CD8-positive, alpha-beta memory T cell (primary cell): ENCODE results near the gene IFT43. TPM values are rescaled to one million over a fixed set of nuclear protein-coding genes. Genes with fewer than 3 reads are reported as not detected.
A peak's percentile ranks its signal among the peaks of the same experiment; 100 is the strongest.

Experiments
- CTCF ChIA-PET: fragments of 350-600 bp; sonication (Branson Sonifier 250); formaldehyde crosslinking; loops from one replicate; lab custom pipeline; 2021; ENCODE audit warnings: antibody characterized with exemption; lab: Charles Lee
- POLR2A ChIA-PET: fragments of 350-600 bp; sonication (Branson Sonifier 250); formaldehyde crosslinking; loops from one replicate; lab custom pipeline; 2021; ENCODE audit warnings: antibody characterized with exemption; lab: Charles Lee
- DNase-seq, 5 donors: peaks; one replicate each; pipeline versions ENCODE4 v3.0.0 to v3.0.0-alpha.2; 2020 to 2022; ENCODE audit warnings: mixed read lengths in 1 of 5
- H3K27ac ChIP-seq: one replicate; pipeline ENCODE4 v1.7.0; 2013; ENCODE audit warnings: low read depth, mild to moderate bottlenecking, low read length, moderate library complexity
- H3K27me3 ChIP-seq: 2 replicates; pipeline ENCODE4 v1.7.0; 2013; ENCODE audit warnings: low read length, mild to moderate bottlenecking; ENCODE audit not compliant: insufficient read depth, poor library complexity, severe bottlenecking
- H3K36me3 ChIP-seq: 2 replicates; pipeline ENCODE4 v1.7.0; 2013; ENCODE audit warnings: mild to moderate bottlenecking, low read length, moderate library complexity; ENCODE audit not compliant: insufficient read depth
- H3K4me1 ChIP-seq: 2 replicates; pipeline ENCODE4 v1.7.0; 2013; ENCODE audit warnings: mild to moderate bottlenecking, low read length, moderate library complexity; ENCODE audit not compliant: insufficient read depth
- H3K4me3 ChIP-seq: 2 replicates; pipeline ENCODE4 v1.7.0; 2013; ENCODE audit warnings: mild to moderate bottlenecking, low read length
- H3K9me3 ChIP-seq: 2 replicates; pipeline ENCODE4 v1.7.0; 2013; ENCODE audit warnings: mild to moderate bottlenecking, low read length
- H3K27ac Mint-ChIP-seq, 8 donors: one replicate each; pipeline ENCODE4 v1.8.0; 2020 to 2021; ENCODE audit warnings: mixed read lengths in 8 of 8, mild to moderate bottlenecking in 6 of 8, inconsistent platforms in 3 of 8, moderate library complexity in 3 of 8
- H3K27me3 Mint-ChIP-seq, 2 donors: one replicate each; pipeline ENCODE4 v1.8.0; 2020 to 2021; ENCODE audit warnings: mixed read lengths in 2 of 2, mild to moderate bottlenecking in 1 of 2, moderate library complexity in 1 of 2
- H3K36me3 Mint-ChIP-seq, 3 donors: one replicate each; pipeline ENCODE4 v1.8.0; 2020 to 2021; ENCODE audit warnings: mixed read lengths in 3 of 3, inconsistent platforms in 1 of 3, mild to moderate bottlenecking in 1 of 3
- H3K4me1 Mint-ChIP-seq, 3 donors: one replicate each; pipeline ENCODE4 v1.8.0; 2020 to 2021; ENCODE audit warnings: mixed read lengths in 3 of 3, inconsistent platforms in 1 of 3, mild to moderate bottlenecking in 1 of 3
- H3K4me3 Mint-ChIP-seq, 7 donors: one replicate each; pipeline ENCODE4 v1.8.0; 2020 to 2021; ENCODE audit warnings: mixed read lengths in 7 of 7, mild to moderate bottlenecking in 6 of 7, moderate library complexity in 4 of 7, inconsistent platforms in 2 of 7
- H3K9me3 Mint-ChIP-seq, 5 donors: one replicate each; pipeline ENCODE4 v1.8.0; 2020 to 2022; ENCODE audit warnings: mixed read lengths in 5 of 5, mild to moderate bottlenecking in 3 of 5, moderate library complexity in 2 of 5, inconsistent platforms in 1 of 5
- polyA plus RNA-seq: library from polyadenylated mRNA; unstranded; fragments of 300-500 nt; fragmentation: Illumina TruSeq; gene quantifications from one replicate; pipeline ENCODE4 v1.2.3, GENCODE V29; 2021
- total RNA-seq, 2 experiments: library from RNA; stranded (reverse); gene quantifications; one replicate each; pipeline ENCODE4 v1.2.3, GENCODE V29; 2021

IFT43 gene
- total RNA-seq (10 to 100 TPM; 12.6 to 14.4 TPM), polyA plus RNA-seq (14.2 TPM)

GRCh38 chr14:75985618-75986438 is at the start of gene IFT43:
Gene IFT43, plus strand, starts transcription at chr14:75985763. Its CDS starts 24 bp downstream, at chr14:75985787.
- no peaks in the 10 kb centered on the region for H3K9me3 Mint-ChIP-seq
- DNase-seq: peak; percentile 87 to 95 (median 90)
- Histone ChIP-seq H3K9me3 (no peaks in the 10 kb centered on the region), H3K4me3 (peak within 1 kb of the TSS; percentile 81), H3K4me1 (peaks cover 12% of the 10 kb centered on the region), H3K27ac (peak within 1 kb of the TSS; percentile 81), H3K27me3 (no peaks in the 10 kb centered on the region), H3K36me3 (no peaks in the 10 kb centered on the region)
- peaks cover 23 to 37% (median 35%) of the 10 kb centered on the region in 3 donors for H3K4me1 Mint-ChIP-seq
- ChIA-PET POLR2A (no interaction called here), CTCF (interaction anchor here (1.2 to 6.1 kb wide), 4 partner anchors 79 to 408 kb away, joined by 4 to 71 read pairs (median 6); no protein-coding TSS in a partner anchor)
- H3K27me3 Mint-ChIP-seq: peaks cover 0 to 5% of the 10 kb centered on the region in 2 donors
- H3K36me3 Mint-ChIP-seq: peaks cover 0 to 16% (median 5%) of the 10 kb centered on the region in 3 donors
- H3K27ac Mint-ChIP-seq: peak within 1 kb of the TSS; percentile 72 to 98 (median 93)
- H3K4me3 Mint-ChIP-seq: peak within 1 kb of the TSS; percentile 86 to 96 (median 90)

- no peak overlapping the region for H3K4me3 Mint-ChIP-seq
- no peaks in the 10 kb centered on the region for H3K27me3 Mint-ChIP-seq
- ChIA-PET POLR2A (no interaction called here), CTCF (no interaction called here)
- H3K4me3 ChIP-seq: no peak overlapping the region
- no peaks in the 10 kb centered on the region for H3K9me3 Mint-ChIP-seq
- no peaks in the 10 kb centered on the region for H3K36me3 ChIP-seq
- H3K4me1 Mint-ChIP-seq: no peaks in the 10 kb centered on the region
- no peak overlapping the region for H3K27ac Mint-ChIP-seq
- H3K27ac ChIP-seq: no peak overlapping the region
- H3K4me1 ChIP-seq: no peaks in the 10 kb centered on the region
- no peak for DNase-seq
- H3K36me3 Mint-ChIP-seq: peaks cover 0 to 11% (median 4%) of the 10 kb centered on the region in 3 donors
- H3K27me3 ChIP-seq: no peaks in the 10 kb centered on the region
- H3K9me3 ChIP-seq: no peaks in the 10 kb centered on the region
These were observed 46.4 kb upstream of the IFT43 start for GRCh38 chr14:75939200-75939599.

GRCh38 chr14:75941030-75941429 is 44.5 kb upstream of the IFT43 start:
- Histone ChIP-seq H3K4me1 (no peaks in the 10 kb centered on the region), H3K27me3 (no peaks in the 10 kb centered on the region), H3K36me3 (no peaks in the 10 kb centered on the region), H3K4me3 (no peak overlapping the region), H3K27ac (no peak overlapping the region), H3K9me3 (no peaks in the 10 kb centered on the region)
- POLR2A ChIA-PET: no interaction called here
- peak overlapping the region in 1 of 8 donors; percentile 43 for H3K27ac Mint-ChIP-seq
- DNase-seq: no peak
- no peaks in the 10 kb centered on the region for H3K4me1 Mint-ChIP-seq
- no peaks in the 10 kb centered on the region for H3K27me3 Mint-ChIP-seq
- H3K36me3 Mint-ChIP-seq: peaks cover 0 to 12% (median 6%) of the 10 kb centered on the region in 3 donors
- H3K4me3 Mint-ChIP-seq: no peak overlapping the region
- no peaks in the 10 kb centered on the region for H3K9me3 Mint-ChIP-seq
- CTCF ChIA-PET: no interaction called here

- H3K9me3 Mint-ChIP-seq: no peaks in the 10 kb centered on the region
- Histone ChIP-seq H3K27ac (no peak overlapping the region), H3K4me3 (no peak overlapping the region), H3K36me3 (no peaks in the 10 kb centered on the region), H3K9me3 (no peaks in the 10 kb centered on the region), H3K27me3 (no peaks in the 10 kb centered on the region), H3K4me1 (no peaks in the 10 kb centered on the region)
- no peak for DNase-seq
- CTCF ChIA-PET: no interaction called here
- H3K4me1 Mint-ChIP-seq: no peaks in the 10 kb centered on the region
- no peak overlapping the region for H3K4me3 Mint-ChIP-seq
- POLR2A ChIA-PET: no interaction called here
- no peaks in the 10 kb centered on the region for H3K27me3 Mint-ChIP-seq
- peaks cover 0 to 10% (median 6%) of the 10 kb centered on the region in 3 donors for H3K36me3 Mint-ChIP-seq
- H3K27ac Mint-ChIP-seq: no peak overlapping the region
These were observed 40.8 kb upstream of the IFT43 start for GRCh38 chr14:75944607-75945241.

GRCh38 chr14:75946785-75947184 is 38.8 kb upstream of the IFT43 start:
- Mint-ChIP-seq H3K27me3 (no peaks in the 10 kb centered on the region), H3K36me3 (peaks cover 2 to 12% (median 6%) of the 10 kb centered on the region in 3 donors), H3K4me1 (no peaks in the 10 kb centered on the region), H3K4me3 (no peak overlapping the region), H3K27ac (no peak overlapping the region), H3K9me3 (peaks cover 0 to under 1% (median 0%) of the 10 kb centered on the region in 5 donors)
- Histone ChIP-seq H3K27me3 (no peaks in the 10 kb centered on the region), H3K27ac (no peak overlapping the region), H3K4me3 (no peak overlapping the region), H3K36me3 (no peaks in the 10 kb centered on the region), H3K4me1 (no peaks in the 10 kb centered on the region), H3K9me3 (no peaks in the 10 kb centered on the region)
- ChIA-PET POLR2A (no interaction called here), CTCF (no interaction called here)
- no peak for DNase-seq

- no peaks in the 10 kb centered on the region for H3K27me3 Mint-ChIP-seq
- peaks cover 0 to 9% (median 0%) of the 10 kb centered on the region in 5 donors for H3K9me3 Mint-ChIP-seq
- peaks cover 9 to 11% (median 10%) of the 10 kb centered on the region in 3 donors for H3K36me3 Mint-ChIP-seq
These were observed 33.1 kb upstream of the IFT43 start for GRCh38 chr14:75952489-75952888.

GRCh38 chr14:75959031-75959430 is 26.5 kb upstream of the IFT43 start:
- Mint-ChIP-seq H3K27ac (peak overlapping the region in 1 of 8 donors; percentile 18), H3K27me3 (no peaks in the 10 kb centered on the region), H3K36me3 (peaks cover 0 to 25% (median 16%) of the 10 kb centered on the region in 3 donors), H3K4me1 (no peaks in the 10 kb centered on the region), H3K4me3 (no peak overlapping the region), H3K9me3 (no peaks in the 10 kb centered on the region)
- Histone ChIP-seq H3K27ac (no peak overlapping the region), H3K27me3 (no peaks in the 10 kb centered on the region), H3K36me3 (no peaks in the 10 kb centered on the region), H3K9me3 (no peaks in the 10 kb centered on the region), H3K4me1 (no peaks in the 10 kb centered on the region), H3K4me3 (no peak overlapping the region)
- ChIA-PET CTCF (interaction anchor here (0.6 to 0.7 kb wide), 2 partner anchors 24 to 47 kb away, joined by 3 read pairs; no protein-coding TSS in a partner anchor), POLR2A (no interaction called here)
- no peak for DNase-seq

More at GRCh38 chr14:75952489-75952888, 33.1 kb upstream of the IFT43 start:
- no peaks in the 10 kb centered on the region for H3K4me1 ChIP-seq
- POLR2A ChIA-PET: no interaction called here
- DNase-seq: no peak
- H3K4me3 ChIP-seq: no peak overlapping the region
- no peak overlapping the region for H3K27ac ChIP-seq
- Mint-ChIP-seq H3K4me3 (no peak overlapping the region), H3K27ac (no peak overlapping the region), H3K4me1 (no peaks in the 10 kb centered on the region)
- H3K27me3 ChIP-seq: no peaks in the 10 kb centered on the region
- no peaks in the 10 kb centered on the region for H3K36me3 ChIP-seq
- no peaks in the 10 kb centered on the region for H3K9me3 ChIP-seq
- CTCF ChIA-PET: no interaction called here

- Mint-ChIP-seq H3K27ac (no peak overlapping the region), H3K4me1 (no peaks in the 10 kb centered on the region), H3K4me3 (no peak overlapping the region), H3K36me3 (peaks cover 0 to 25% (median 17%) of the 10 kb centered on the region in 3 donors), H3K9me3 (no peaks in the 10 kb centered on the region), H3K27me3 (no peaks in the 10 kb centered on the region)
- CTCF ChIA-PET: no interaction called here
- DNase-seq: no peak
- Histone ChIP-seq H3K27ac (no peak overlapping the region), H3K9me3 (no peaks in the 10 kb centered on the region), H3K4me1 (no peaks in the 10 kb centered on the region), H3K27me3 (no peaks in the 10 kb centered on the region), H3K4me3 (no peak overlapping the region), H3K36me3 (no peaks in the 10 kb centered on the region)
- POLR2A ChIA-PET: no interaction called here
These were observed 25.3 kb upstream of the IFT43 start for GRCh38 chr14:75960231-75960630.
